Measurements from ENCODE around the gene JAK1.

The JAK1 gene

GRCh38 chr1:64948216-64948615 lies 18.1 kb downstream of the JAK1 start:
- no peak for DNase-seq (ENCODE audit: low read depth)
- TF ChIP-seq CTCF (conservative IDR thresholded peaks at IDR 0.05; ENCODE audit: low read depth, low read length) = no peak
- H3K4me3 ChIP-seq (ENCODE audit: low read length) = no peak overlapping the region

- DNase-seq (ENCODE audit: low read depth) = no peak
- no peak overlapping the region for H3K4me3 ChIP-seq (ENCODE audit: low read length)
- TF ChIP-seq CTCF (conservative IDR thresholded peaks at IDR 0.05; ENCODE audit: low read depth, low read length) = no peak
Observed at GRCh38 chr1:64946916-64947315, 19.4 kb downstream of the JAK1 start.

- no peak for TF ChIP-seq CTCF (conservative IDR thresholded peaks at IDR 0.05; ENCODE audit: low read depth, low read length)
- no peak for DNase-seq (ENCODE audit: low read depth)
- H3K4me3 ChIP-seq (ENCODE audit: low read length) = no peak overlapping the region
Observed at GRCh38 chr1:64944913-64945312, 21.4 kb downstream of the JAK1 start.

- H3K4me3 ChIP-seq (ENCODE audit: low read length) = no peak overlapping the region
- TF ChIP-seq CTCF (conservative IDR thresholded peaks at IDR 0.05; ENCODE audit: low read depth, low read length) = no peak
- no peak for DNase-seq (ENCODE audit: low read depth)
Observed at GRCh38 chr1:64942675-64943074, 23.7 kb downstream of the JAK1 start.

GRCh38 chr1:64942118-64942517 lies 24.2 kb downstream of the JAK1 start:
- no peak for TF ChIP-seq CTCF (conservative IDR thresholded peaks at IDR 0.05; ENCODE audit: low read depth, low read length)
- H3K4me3 ChIP-seq (ENCODE audit: low read length) = no peak overlapping the region
- no peak for DNase-seq (ENCODE audit: low read depth)

GRCh38 chr1:64941461-64942117 lies 24.8 kb downstream of the JAK1 start:
- no peak overlapping the region for H3K4me3 ChIP-seq (ENCODE audit: low read length)
- TF ChIP-seq CTCF (conservative IDR thresholded peaks at IDR 0.05; ENCODE audit: low read depth, low read length) = no peak
- DNase-seq (ENCODE audit: low read depth) = no peak

- TF ChIP-seq CTCF (conservative IDR thresholded peaks at IDR 0.05; ENCODE audit: low read depth, low read length) = no peak
- no peak for DNase-seq (ENCODE audit: low read depth)
- H3K4me3 ChIP-seq (ENCODE audit: low read length) = no peak overlapping the region
Observed at GRCh38 chr1:64940025-64940424, 26.3 kb downstream of the JAK1 start.

All from retinal pigment epithelial cell (primary cell).